ENCODE results near the gene HNRNPU.

DNA sequence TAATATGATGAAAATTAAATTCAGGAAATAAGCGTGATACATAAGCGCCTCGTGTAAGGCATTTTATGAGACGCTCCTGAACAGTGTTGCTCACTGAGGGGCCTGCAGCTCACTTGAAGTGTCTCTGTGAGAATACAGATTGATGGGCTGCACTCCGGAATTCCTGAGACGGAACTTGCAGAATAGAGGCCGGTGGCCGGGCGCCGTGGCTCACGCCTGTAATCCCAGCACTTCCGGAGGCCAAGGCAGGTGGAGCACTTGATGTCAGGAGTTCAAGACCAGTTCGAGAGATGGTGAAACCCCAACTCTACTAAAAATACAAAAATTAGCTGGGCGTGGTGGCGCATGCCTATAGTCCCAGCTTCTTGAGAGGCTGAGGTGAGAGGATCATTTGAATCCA is 49.5 kb upstream of the HNRNPU start:
- TF ChIP-seq POLR2AphosphoS5 (IDR thresholded peaks at IDR 0.05), result no peak
- no peak for TF ChIP-seq POLR2A (IDR thresholded peaks at IDR 0.05)
- TF ChIP-seq, protein P1, sequence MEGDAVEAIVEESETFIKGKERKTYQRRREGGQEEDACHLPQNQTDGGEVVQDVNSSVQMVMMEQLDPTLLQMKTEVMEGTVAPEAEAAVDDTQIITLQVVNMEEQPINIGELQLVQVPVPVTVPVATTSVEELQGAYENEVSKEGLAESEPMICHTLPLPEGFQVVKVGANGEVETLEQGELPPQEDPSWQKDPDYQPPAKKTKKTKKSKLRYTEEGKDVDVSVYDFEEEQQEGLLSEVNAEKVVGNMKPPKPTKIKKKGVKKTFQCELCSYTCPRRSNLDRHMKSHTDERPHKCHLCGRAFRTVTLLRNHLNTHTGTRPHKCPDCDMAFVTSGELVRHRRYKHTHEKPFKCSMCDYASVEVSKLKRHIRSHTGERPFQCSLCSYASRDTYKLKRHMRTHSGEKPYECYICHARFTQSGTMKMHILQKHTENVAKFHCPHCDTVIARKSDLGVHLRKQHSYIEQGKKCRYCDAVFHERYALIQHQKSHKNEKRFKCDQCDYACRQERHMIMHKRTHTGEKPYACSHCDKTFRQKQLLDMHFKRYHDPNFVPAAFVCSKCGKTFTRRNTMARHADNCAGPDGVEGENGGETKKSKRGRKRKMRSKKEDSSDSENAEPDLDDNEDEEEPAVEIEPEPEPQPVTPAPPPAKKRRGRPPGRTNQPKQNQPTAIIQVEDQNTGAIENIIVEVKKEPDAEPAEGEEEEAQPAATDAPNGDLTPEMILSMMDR (IDR thresholded peaks at IDR 0.05), result no peak
- TF ChIP-seq EP300 (IDR thresholded peaks at IDR 0.05), result no peak
